SK-N-SH (cell line): Measurements from ENCODE around the gene CLDN9. TPM values are rescaled to one million over a fixed set of nuclear protein-coding genes. Genes with fewer than 3 reads are reported as not detected.

ENCODE experiments used
- CTCF ChIA-PET: fragments of 300-600, 350-600 bp; formaldehyde crosslinking; extraction: SDS; loops from one replicate; lab custom pipeline; 2021; lab: Yijun Ruan, JAX
- POLR2A ChIA-PET: fragments of 350-600 bp; sonication (Branson Sonifier 250); formaldehyde crosslinking; extraction: SDS; loops from one replicate; lab custom pipeline; 2020; ENCODE audit warnings: antibody characterized with exemption, inconsistent platforms; lab: Yijun Ruan, JAX
- DNase-seq: peaks from one replicate; pipeline ENCODE4 v3.0.0; 2012
- H2AFZ ChIP-seq: fragments of 200-600 bp; sonication (generic); 2 replicates; pipeline ENCODE4 v1.8.1; 2016; ENCODE audit warnings: antibody characterized with exemption, mild to moderate bottlenecking, low read depth
- H3F3A ChIP-seq: fragments of 200-600 bp; sonication (generic); replicated peaks from 2 replicates; pipeline ENCODE3; 2016; ENCODE audit warnings: antibody characterized with exemption, mild to moderate bottlenecking; ENCODE audit not compliant: insufficient read depth
- H3K27ac ChIP-seq, 2 experiments: fragments of 200-500 bp in 1 of 2; fragments of 200-600 bp in 1 of 2; sonication (Bioruptor generic) in 1 of 2; sonication (generic), shearing (Covaris generic) in 1 of 2; 2 replicates each; pipeline versions ENCODE4 v1.5.1 to v1.6.1; 2014 to 2016; ENCODE audit warnings: low read depth in 2 of 2, inconsistent platforms in 1 of 2, low read length in 1 of 2, mild to moderate bottlenecking in 1 of 2, mixed read lengths in 1 of 2
- H3K27me3 ChIP-seq: fragments of 200-600 bp; sonication (generic), shearing (Covaris generic); 2 replicates; pipeline ENCODE4 v1.6.1; 2016; ENCODE audit warnings: mixed run types; ENCODE audit not compliant: insufficient read depth
- H3K36me3 ChIP-seq, 2 experiments: fragments of 200-500 bp in 1 of 2; fragments of 200-600 bp in 1 of 2; sonication (Bioruptor generic) in 1 of 2; sonication (generic) in 1 of 2; replicated peaks in 1 of 2; 2 replicates each; pipeline versions ENCODE3 to v1.5.1; 2014 to 2016; ENCODE audit warnings: low read length in 1 of 2, mild to moderate bottlenecking in 1 of 2; ENCODE audit not compliant: insufficient read depth in 2 of 2, control insufficient read depth in 1 of 2
- H3K4me1 ChIP-seq, 2 experiments: fragments of 200-500 bp in 1 of 2; fragments of 200-600 bp in 1 of 2; sonication (Bioruptor generic) in 1 of 2; sonication (generic), shearing (Covaris generic) in 1 of 2; 2 replicates each; pipeline versions ENCODE4 v1.5.1 to v1.6.1; 2014 to 2016; ENCODE audit warnings: low read depth in 1 of 2, low read length in 1 of 2, mixed run types in 1 of 2; ENCODE audit not compliant: insufficient read depth in 2 of 2, control insufficient read depth in 1 of 2
- H3K4me2 ChIP-seq: fragments of 200-600 bp; sonication (generic), shearing (Covaris generic); 2 replicates; pipeline ENCODE4 v1.6.1; 2017; ENCODE audit warnings: mixed run types
- H3K4me3 ChIP-seq, 2 experiments: fragments of 200-500 bp in 1 of 2; fragments of 200-600 bp in 1 of 2; sonication (Bioruptor generic) in 1 of 2; sonication (generic), shearing (Covaris generic) in 1 of 2; 2 replicates each; pipeline versions ENCODE4 v1.5.1 to v1.8.1; 2014 to 2016; ENCODE audit warnings: low read depth in 2 of 2, inconsistent platforms in 1 of 2, low read length in 1 of 2, mild to moderate bottlenecking in 1 of 2, mixed read lengths in 1 of 2, moderate library complexity in 1 of 2
- H3K79me2 ChIP-seq: fragments of 200-600 bp; sonication (generic); 2 replicates; pipeline ENCODE4 v1.8.1; 2017; ENCODE audit warnings: mild to moderate bottlenecking; ENCODE audit not compliant: insufficient read depth
- H3K9ac ChIP-seq: fragments of 200-600 bp; sonication (generic); 2 replicates; pipeline ENCODE4 v1.6.1; 2017; ENCODE audit warnings: mixed run types
- H3K9me2 ChIP-seq: fragments of 200-600 bp; sonication (generic); 2 replicates; pipeline ENCODE4 v1.6.1; 2017; ENCODE audit warnings: mixed run types
- H3K9me3 ChIP-seq: fragments of 200-600 bp; sonication (generic); 2 replicates; pipeline ENCODE4 v1.6.1; 2017; ENCODE audit warnings: mixed run types, mild to moderate bottlenecking, moderate library complexity
- H4K20me1 ChIP-seq: fragments of 200-600 bp; sonication (generic); 2 replicates; pipeline ENCODE4 v1.6.1; 2017; ENCODE audit warnings: mild to moderate bottlenecking, mixed run types; ENCODE audit not compliant: insufficient read depth
- ELF1 ChIP-seq: IDR thresholded peaks from 2 replicates; pipeline ENCODE4 v1.4.0; 2012
- EP300 ChIP-seq, 2 experiments: IDR thresholded peaks; 2 replicates each; pipeline versions ENCODE4 v1.4.0 to v1.6.1; 2012; ENCODE audit warnings: borderline replicate concordance in 1 of 2, low read depth in 1 of 2, low read length in 1 of 2
- EZH2phosphoT487 ChIP-seq: fragments of 200-600 bp; sonication (generic); IDR thresholded peaks from 2 replicates; pipeline ENCODE4 v1.6.1; 2017; ENCODE audit warnings: low read depth, mixed run types, mild to moderate bottlenecking, antibody characterized with exemption, moderate library complexity, borderline replicate concordance
- FOXJ3 ChIP-seq: sonication (generic); formaldehyde crosslinking; IDR thresholded peaks from 2 replicates; pipeline ENCODE4 v1.5.1; 2020; ENCODE audit warnings: mild to moderate bottlenecking, missing genetic modification reagents
- MAX ChIP-seq: IDR thresholded peaks from 2 replicates; pipeline ENCODE4 v1.4.0; 2012; ENCODE audit warnings: low read depth
- NFIC ChIP-seq: IDR thresholded peaks from 2 replicates; pipeline ENCODE4 v1.4.0; 2012; ENCODE audit warnings: borderline replicate concordance
- RCOR1 ChIP-seq: fragments of 150-350 bp; IDR thresholded peaks from 2 replicates; pipeline ENCODE4 v1.6.1; 2017; ENCODE audit warnings: antibody characterized with exemption, low read length
- REST ChIP-seq: IDR thresholded peaks from 2 replicates; pipeline ENCODE4 v1.6.1; 2012; ENCODE audit warnings: mild to moderate bottlenecking, low read depth, low read length, moderate library complexity
- RXRA ChIP-seq: IDR thresholded peaks from 2 replicates; pipeline ENCODE4 v1.4.0; 2012; ENCODE audit warnings: low read depth, mild to moderate bottlenecking, borderline replicate concordance
- SMC3 ChIP-seq: IDR thresholded peaks from 2 replicates; pipeline ENCODE4 v1.6.1; 2012; ENCODE audit warnings: low read depth, low read length, improper control_type of control experiment
- TAF1 ChIP-seq: IDR thresholded peaks from 2 replicates; pipeline ENCODE4 v1.6.1; 2012; ENCODE audit warnings: low read depth, mild to moderate bottlenecking, low read length, moderate library complexity, borderline replicate concordance
- TCF12 ChIP-seq: IDR thresholded peaks from 2 replicates; pipeline ENCODE4 v1.4.0; 2012
- USF2 ChIP-seq: fragments of 150-350 bp; IDR thresholded peaks from 2 replicates; pipeline ENCODE4 v1.6.1; 2017; ENCODE audit warnings: antibody characterized with exemption, low read length, low read depth, borderline replicate concordance
- ZBTB33 ChIP-seq: IDR thresholded peaks from 2 replicates; pipeline ENCODE4 v1.4.0; 2012; ENCODE audit warnings: low read depth, borderline replicate concordance
- WGBS: methylation state at CpG from one replicate; pipeline ENCODE4 v1.1.6; 2017; ENCODE audit warnings: low lambda C conversion rate; 5-methylcytosine and 5-hydroxymethylcytosine counted together
- polyA plus RNA-seq, 3 experiments: library from polyadenylated mRNA; depleted of rRNA; stranded (reverse); fragments of >200 nt; gene quantifications; 2 replicates each; pipeline ENCODE4 v1.2.3, GENCODE V29; 2012

CLDN9 gene
- polyA plus RNA-seq, 1 of the 3 experiments (the other 2 are of a cell fraction) = 0.08 TPM

- no peak for TF ChIP-seq REST
- TF ChIP-seq TCF12 = no peak
- peak; percentile 5; the same call in 1 of the 2 replicates for TF ChIP-seq ELF1
- no peak for TF ChIP-seq SMC3
- TF ChIP-seq EZH2phosphoT487 = no peak
- no peak for TF ChIP-seq USF2
- peak; percentile 25; the same call in 1 of the 2 replicates for TF ChIP-seq TAF1
- peak in 1 of 2 experiments; percentile 6; a peak in 1 of 4 replicates for TF ChIP-seq EP300 (IDR thresholded peaks at IDR 0.05; ENCODE audit: borderline replicate concordance in 1 of 2, low read depth in 1 of 2, low read length in 1 of 2)
- no peak for TF ChIP-seq RCOR1
- TF ChIP-seq FOXJ3 = no peak
- TF ChIP-seq MAX = no peak
- TF ChIP-seq NFIC = no peak
- TF ChIP-seq RXRA = no peak
- TF ChIP-seq ZBTB33 = no peak
- H3K9me2 ChIP-seq = no peaks in the 10 kb centered on the region
- peaks cover 8 to 28% of the 10 kb centered on the region in 2 experiments; a peak in 3 of 4 replicates for H3K4me1 ChIP-seq
- peaks cover 51% of the 10 kb centered on the region for H3F3A ChIP-seq
- no peak for DNase-seq
- H3K4me3 ChIP-seq = peak overlapping the region; percentile 80 to 88
- H3K9me3 ChIP-seq = no peaks in the 10 kb centered on the region
- no peak overlapping the region for H2AFZ ChIP-seq
- peaks cover 21 to 26% of the 10 kb centered on the region in 2 experiments for H3K36me3 ChIP-seq
- no peaks in the 10 kb centered on the region for H3K27me3 ChIP-seq
- H4K20me1 ChIP-seq = peaks cover 11% of the 10 kb centered on the region
- POLR2A ChIA-PET = no interaction called here
- peak overlapping the region; percentile 94 to 99 for H3K27ac ChIP-seq
- H3K79me2 ChIP-seq = peaks cover 11% of the 10 kb centered on the region; the same call in 1 of the 2 replicates
- peak overlapping the region; percentile 100 for H3K9ac ChIP-seq
- CTCF ChIA-PET = interaction anchor here (0.7 to 8.5 kb wide), 5 partner anchors 8 to 66 kb away, joined by 3 to 111 read pairs (median 4); no protein-coding TSS in a partner anchor
- WGBS = 0% methylated on average over 1 of the region's 6 CpGs
- H3K4me2 ChIP-seq = peak overlapping the region; percentile 99
Observed at GRCh38 chr16:3023415-3023668, 10.6 kb downstream of the CLDN9 start.
